GM23338 (cell line): ENCODE measurements around the gene INTS6. TPM values are rescaled to one million over a fixed set of nuclear protein-coding genes. Genes with fewer than 3 reads are reported as not detected.

Experiments used
- ATAC-seq: fragments of 200-7000 bp; cut with Tn5 transposase; 3 replicates; pipeline ENCODE4 v1.9.1; 2020
- DNase-seq: peaks from one replicate; pipeline ENCODE4 v3.0.0-alpha.2; 2015; ENCODE audit warnings: low spot score
- H2AFZ ChIP-seq: fragments of 200-600 bp; sonication (generic); 2 replicates; pipeline ENCODE4 v1.8.0; 2016; ENCODE audit warnings: antibody characterized with exemption, mild to moderate bottlenecking, moderate library complexity
- H3F3A ChIP-seq: fragments of 200-600 bp; sonication (generic); replicated peaks from 2 replicates; pipeline ENCODE4 v1.8.0; 2017; ENCODE audit warnings: antibody characterized with exemption, mixed run types, low read depth
- H3K27ac ChIP-seq: fragments of 200-600 bp; sonication (generic); 2 replicates; pipeline ENCODE4 v1.6.1; 2016; ENCODE audit warnings: low read depth
- H3K27me3 ChIP-seq: fragments of 200-600 bp; sonication (generic); 2 replicates; pipeline ENCODE4 v1.8.0; 2016; ENCODE audit warnings: mild to moderate bottlenecking, mixed run types, moderate library complexity; ENCODE audit not compliant: insufficient read depth
- H3K36me3 ChIP-seq: fragments of 200-600 bp; sonication (generic); 2 replicates; pipeline ENCODE4 v1.8.0; 2016; ENCODE audit warnings: mild to moderate bottlenecking; ENCODE audit not compliant: insufficient read depth
- H3K4me1 ChIP-seq: fragments of 200-600 bp; sonication (generic); 2 replicates; pipeline ENCODE4 v1.8.0; 2016; ENCODE audit warnings: mild to moderate bottlenecking, moderate library complexity; ENCODE audit not compliant: insufficient read depth
- H3K4me2 ChIP-seq: fragments of 200-600 bp; sonication (generic); 2 replicates; pipeline ENCODE4 v1.7.1; 2017; ENCODE audit warnings: mixed run types
- H3K4me3 ChIP-seq: fragments of 200-600 bp; sonication (generic); 2 replicates; pipeline ENCODE4 v1.6.1; 2016; ENCODE audit warnings: mixed run types
- H3K79me2 ChIP-seq: fragments of 200-600 bp; sonication (generic); replicated peaks from 2 replicates; pipeline ENCODE4 v1.8.0; 2017; ENCODE audit warnings: mild to moderate bottlenecking; ENCODE audit not compliant: insufficient read depth
- H3K9me2 ChIP-seq: fragments of 200-600 bp; sonication (generic); 2 replicates; pipeline ENCODE4 v1.8.0; 2017; ENCODE audit not compliant: insufficient read depth
- H4K20me1 ChIP-seq: fragments of 200-600 bp; sonication (generic); replicated peaks from 2 replicates; pipeline ENCODE4 v1.8.0; 2017; ENCODE audit warnings: mild to moderate bottlenecking; ENCODE audit not compliant: insufficient read depth
- H3K27ac Mint-ChIP-seq: 2 replicates; pipeline ENCODE4 v1.8.0; 2020; ENCODE audit warnings: inconsistent platforms, mild to moderate bottlenecking, moderate library complexity, mixed read lengths
- H3K27me3 Mint-ChIP-seq: 3 replicates; pipeline ENCODE4 v1.8.0; 2022; ENCODE audit warnings: low read depth, mild to moderate bottlenecking, moderate library complexity, mixed read lengths, inconsistent platforms; ENCODE audit not compliant: insufficient read depth, poor library complexity
- H3K36me3 Mint-ChIP-seq: 3 replicates; pipeline ENCODE4 v1.8.0; 2021; ENCODE audit warnings: low read depth, mild to moderate bottlenecking, inconsistent platforms, moderate library complexity, mixed read lengths
- H3K4me1 Mint-ChIP-seq: 3 replicates; pipeline ENCODE4 v1.8.0; 2020; ENCODE audit warnings: mild to moderate bottlenecking, inconsistent platforms, mixed read lengths
- H3K4me3 Mint-ChIP-seq: 3 replicates; pipeline ENCODE4 v1.8.0; 2021; ENCODE audit warnings: moderate library complexity, mild to moderate bottlenecking, inconsistent platforms, mixed read lengths
- H3K9me3 Mint-ChIP-seq: 3 replicates; pipeline ENCODE4 v1.8.0; 2020; ENCODE audit warnings: moderate library complexity, mild to moderate bottlenecking, inconsistent platforms, mixed read lengths
- CREB1 ChIP-seq: fragments of 250-450 bp; sonication (Bioruptor Pico); IDR thresholded peaks from 2 replicates; pipeline ENCODE4 v1.5.0; 2020; ENCODE audit warnings: low read depth, mild to moderate bottlenecking, moderate library complexity
- ETS1 ChIP-seq: IDR thresholded peaks from 2 replicates; pipeline ENCODE4 v1.6.1; 2016; ENCODE audit warnings: antibody characterized with exemption
- JUNB ChIP-seq: IDR thresholded peaks from one replicate; pipeline ENCODE4 v1.6.1; 2016; ENCODE audit warnings: antibody characterized with exemption; ENCODE audit not compliant: unreplicated experiment
- NANOG ChIP-seq: IDR thresholded peaks from 2 replicates; pipeline ENCODE4 v1.6.1; 2016; ENCODE audit warnings: antibody characterized with exemption, borderline replicate concordance
- POLR2AphosphoS5 ChIP-seq: IDR thresholded peaks from 2 replicates; pipeline ENCODE4 v1.6.1; 2016; ENCODE audit warnings: antibody characterized with exemption, low read depth
- REST ChIP-seq: IDR thresholded peaks from one replicate; pipeline ENCODE4 v1.6.1; 2018; ENCODE audit warnings: antibody characterized with exemption; ENCODE audit not compliant: unreplicated experiment
- long read RNA-seq: library from polyadenylated mRNA; unstranded; transcript quantifications from one replicate; pipeline ENCODE4 v2.0.0, GENCODE V29; 2020; ENCODE audit not compliant: unreplicated experiment
- polyA plus RNA-seq: library from polyadenylated mRNA; unstranded; fragments of >200 nt; fragmentation: Nextera tagmentation; extraction: Ambion mirVana; gene quantifications from 2 replicates; pipeline ENCODE4 v1.2.1, GENCODE V29; 2016
- total RNA-seq: library from RNA; depleted of rRNA; stranded (reverse); fragments of >200 nt; shearing (Covaris generic); gene quantifications from 2 replicates; pipeline ENCODE4 v1.2.3, GENCODE V29; 2014; rRNA removed

INTS6 gene
- total RNA-seq, result 38.6 and 47.2 TPM in 2 replicates
- polyA plus RNA-seq, result 24.8 and 25.1 TPM in 2 replicates
- long read RNA-seq, partial matches to known transcripts, result 0 of 1 reads
- long read RNA-seq, other reads (novel, unspliced or antisense), result 1 of 1 reads

- ATAC-seq, result peak; percentile 74
Observed at GRCh38 chr13:51452361-51453206, at the start of gene INTS6. TSS of gene INTS6 (minus strand) at chr13:51453036. CDS start at chr13:51452525, 511 bp downstream.

More at GRCh38 chr13:51452361-51453206, at the start of gene INTS6:
- peaks cover 27% of the 10 kb centered on the region for H3K4me1 Mint-ChIP-seq
- peaks cover 8% of the 10 kb centered on the region; the same call in 1 of the 2 replicates for H4K20me1 ChIP-seq
- peak within 1 kb of the TSS; percentile 97 for H3K27ac Mint-ChIP-seq
- peaks cover 5% of the 10 kb centered on the region for H3K27me3 Mint-ChIP-seq
- no peaks in the 10 kb centered on the region for H3K27me3 ChIP-seq
- H3K36me3 Mint-ChIP-seq, result peaks cover 56% of the 10 kb centered on the region
- TF ChIP-seq REST, result peak; percentile 12
- TF ChIP-seq JUNB, result no peak
- TF ChIP-seq CREB1 (CRISPR knock-in tag), result 0 out of 2 replicates have a peak, but pooled peaks have one; percentile 8
- peak; percentile 99 for TF ChIP-seq POLR2AphosphoS5
- no peak for TF ChIP-seq NANOG
- TF ChIP-seq ETS1, result peak; percentile 47; the same call in 1 of the 2 replicates
- peak within 1 kb of the TSS; percentile 92 for H3K4me2 ChIP-seq
- peaks cover 14% of the 10 kb centered on the region for H3K4me1 ChIP-seq
- peak within 1 kb of the TSS; percentile 89 for H3K4me3 Mint-ChIP-seq
- H3K36me3 ChIP-seq, result peaks cover 26% of the 10 kb centered on the region; the same call in 1 of the 2 replicates
- peak; percentile 100 for DNase-seq
- peak within 1 kb of the TSS; percentile 91 for H3K4me3 ChIP-seq
- H2AFZ ChIP-seq, result peak within 1 kb of the TSS; percentile 83
- no peaks in the 10 kb centered on the region for H3K9me2 ChIP-seq
- H3K27ac ChIP-seq, result peak within 1 kb of the TSS; percentile 93
- peaks cover 14% of the 10 kb centered on the region for H3K79me2 ChIP-seq
- H3F3A ChIP-seq, result peaks cover 9% of the 10 kb centered on the region; the same call in 1 of the 2 replicates
- H3K9me3 Mint-ChIP-seq, result peaks cover 24% of the 10 kb centered on the region
